ENCODE data around the gene UBR1. TPM values are rescaled to one million over a fixed set of nuclear protein-coding genes. Genes with fewer than 3 reads are reported as not detected.

The UBR1 gene
- total and polyA plus RNA-seq, 2 donors (not counting 1 experiment from before 2014, with no cell fraction given), result 18.2 to 45.6 TPM

DNA sequence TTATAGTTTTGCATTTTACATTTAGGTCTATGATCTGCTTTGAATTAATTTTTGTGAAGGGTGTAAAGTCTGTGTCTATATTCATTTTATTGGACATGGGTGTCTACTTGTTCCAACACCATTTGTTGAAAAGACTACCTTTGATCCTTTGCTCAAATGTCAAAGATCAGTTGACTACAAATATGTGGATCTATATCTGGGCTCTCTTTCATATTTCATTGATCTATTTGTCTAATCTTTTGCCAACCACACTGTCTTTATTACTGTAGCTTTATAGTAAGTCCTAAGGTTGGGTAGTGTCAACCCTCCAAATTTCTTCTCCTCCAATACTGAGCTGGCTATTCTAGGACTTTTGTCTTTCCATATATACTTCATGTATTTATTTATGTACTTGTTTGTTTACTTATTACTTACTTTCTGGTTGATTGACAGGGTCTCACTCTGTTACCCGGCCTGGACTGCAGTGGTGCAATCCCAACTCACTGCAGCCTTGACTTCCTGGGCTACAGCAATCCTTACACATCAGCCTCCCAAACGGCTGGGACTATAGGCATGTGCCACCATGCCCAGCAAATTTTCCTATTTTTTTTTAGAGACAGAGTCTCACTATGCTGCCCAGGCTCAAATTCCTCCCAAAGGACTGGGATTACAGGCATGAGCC, 131.5 kb downstream of the UBR1 start:
- Histone ChIP-seq H3K27ac (ENCODE audit: insufficient read depth, low read length) (no peak overlapping the region), H3K9ac (ENCODE audit: insufficient read depth, low read length) (no peak overlapping the region)

DNA sequence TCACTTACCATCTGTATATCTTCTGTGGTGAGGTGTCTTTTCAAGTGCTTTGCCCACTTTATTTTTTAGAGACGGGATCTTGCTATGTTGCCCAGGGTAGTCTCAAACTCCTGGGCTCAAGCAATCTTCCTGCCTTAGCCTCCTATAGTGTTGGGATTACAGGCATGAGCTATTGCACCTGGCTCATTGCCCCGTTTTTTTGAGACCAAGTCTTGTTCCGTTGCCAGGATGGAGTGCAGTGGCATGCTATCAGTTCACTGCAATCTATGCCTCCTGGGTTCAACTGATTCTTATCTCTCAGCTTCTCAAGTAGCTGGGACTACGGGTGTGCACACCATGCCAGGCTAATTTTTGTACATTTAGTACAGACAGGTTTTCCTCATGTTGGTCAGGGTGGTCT, 132.7 kb downstream of the UBR1 start:
- Histone ChIP-seq H3K27ac (ENCODE audit: insufficient read depth, low read length) (no peak overlapping the region), H3K79me2 (ENCODE audit: control insufficient read depth, insufficient read depth, low read length) (no peaks in the 10 kb centered on the region), H3K9ac (ENCODE audit: insufficient read depth, low read length) (no peak overlapping the region), H3K4me2 (ENCODE audit: extremely low read depth, insufficient read depth, low read length) (no peak overlapping the region), H2AFZ (ENCODE audit: low read length) (no peak overlapping the region), H3K9me3 (ENCODE audit: control insufficient read depth, insufficient read depth, low read depth, low read length) (no peaks in the 10 kb centered on the region), H3K4me3 (replicated peaks in 1 of 4; ENCODE audit: control extremely low read depth in 1 of 4, insufficient read depth in 1 of 4, low read depth in 3 of 4, low read length in 4 of 4) (no peak overlapping the region), H4K20me1 (ENCODE audit: control insufficient read depth, extremely low read depth, insufficient read depth, low read length) (no peaks in the 10 kb centered on the region), H3K4me1 (ENCODE audit: control insufficient read depth, extremely low read depth, insufficient read depth, low read length) (no peaks in the 10 kb centered on the region), H3K36me3 (ENCODE audit: control insufficient read depth, insufficient read depth, low read length) (peaks cover 4% of the 10 kb centered on the region), H3K27me3 (ENCODE audit: control insufficient read depth, insufficient read depth, low read length) (no peaks in the 10 kb centered on the region)
- TF ChIP-seq, protein P1, sequence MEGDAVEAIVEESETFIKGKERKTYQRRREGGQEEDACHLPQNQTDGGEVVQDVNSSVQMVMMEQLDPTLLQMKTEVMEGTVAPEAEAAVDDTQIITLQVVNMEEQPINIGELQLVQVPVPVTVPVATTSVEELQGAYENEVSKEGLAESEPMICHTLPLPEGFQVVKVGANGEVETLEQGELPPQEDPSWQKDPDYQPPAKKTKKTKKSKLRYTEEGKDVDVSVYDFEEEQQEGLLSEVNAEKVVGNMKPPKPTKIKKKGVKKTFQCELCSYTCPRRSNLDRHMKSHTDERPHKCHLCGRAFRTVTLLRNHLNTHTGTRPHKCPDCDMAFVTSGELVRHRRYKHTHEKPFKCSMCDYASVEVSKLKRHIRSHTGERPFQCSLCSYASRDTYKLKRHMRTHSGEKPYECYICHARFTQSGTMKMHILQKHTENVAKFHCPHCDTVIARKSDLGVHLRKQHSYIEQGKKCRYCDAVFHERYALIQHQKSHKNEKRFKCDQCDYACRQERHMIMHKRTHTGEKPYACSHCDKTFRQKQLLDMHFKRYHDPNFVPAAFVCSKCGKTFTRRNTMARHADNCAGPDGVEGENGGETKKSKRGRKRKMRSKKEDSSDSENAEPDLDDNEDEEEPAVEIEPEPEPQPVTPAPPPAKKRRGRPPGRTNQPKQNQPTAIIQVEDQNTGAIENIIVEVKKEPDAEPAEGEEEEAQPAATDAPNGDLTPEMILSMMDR (conservative IDR thresholded peaks at IDR 0.05 in 1 of 2, IDR thresholded peaks at IDR 0.05 in 1 of 2; ENCODE audit: low read depth in 1 of 2, low read length in 2 of 2), result no peak
- no peak for TF ChIP-seq EZH2 (IDR thresholded peaks at IDR 0.05; ENCODE audit: low read length, missing control alignments)
- no peak for DNase-seq (ENCODE audit: low read depth in 2 of 2)

More for the DNA sequence above, 131.5 kb downstream of the UBR1 start:
- Histone ChIP-seq H3K79me2 (ENCODE audit: control insufficient read depth, insufficient read depth, low read length) (no peaks in the 10 kb centered on the region), H3K27me3 (ENCODE audit: control insufficient read depth, insufficient read depth, low read length) (no peaks in the 10 kb centered on the region), H3K4me3 (replicated peaks in 1 of 4; ENCODE audit: control extremely low read depth in 1 of 4, insufficient read depth in 1 of 4, low read depth in 3 of 4, low read length in 4 of 4) (no peak overlapping the region), H4K20me1 (ENCODE audit: control insufficient read depth, extremely low read depth, insufficient read depth, low read length) (no peaks in the 10 kb centered on the region), H3K4me2 (ENCODE audit: extremely low read depth, insufficient read depth, low read length) (no peak overlapping the region), H3K36me3 (ENCODE audit: control insufficient read depth, insufficient read depth, low read length) (peaks cover 4% of the 10 kb centered on the region), H3K4me1 (ENCODE audit: control insufficient read depth, extremely low read depth, insufficient read depth, low read length) (no peaks in the 10 kb centered on the region), H3K9me3 (ENCODE audit: control insufficient read depth, insufficient read depth, low read depth, low read length) (no peaks in the 10 kb centered on the region), H2AFZ (ENCODE audit: low read length) (no peak overlapping the region)
- DNase-seq (ENCODE audit: low read depth in 2 of 2), result no peak
- no peak for TF ChIP-seq EZH2 (IDR thresholded peaks at IDR 0.05; ENCODE audit: low read length, missing control alignments)

DNA sequence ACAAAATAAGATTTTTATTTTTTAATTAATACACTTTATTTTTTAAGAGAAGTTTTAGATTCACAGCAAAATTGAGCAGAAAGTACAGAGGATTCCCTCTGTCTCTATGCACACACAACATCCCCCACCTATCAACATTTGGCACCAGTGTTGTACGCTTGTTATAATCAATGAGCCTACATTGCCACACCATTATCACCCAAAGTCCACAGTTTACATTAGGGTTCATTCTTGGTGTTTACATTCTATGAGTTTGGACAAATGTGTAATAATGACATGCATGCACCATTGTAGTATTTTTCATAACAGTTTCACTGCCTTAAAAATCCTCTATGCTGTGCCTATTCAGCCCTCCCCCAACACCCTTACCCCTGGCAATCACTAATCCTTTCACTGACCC, 134.0 kb downstream of the UBR1 start:
- no peak overlapping the region for H3K27ac ChIP-seq (ENCODE audit: insufficient read depth, low read length)
- H3K4me2 ChIP-seq (ENCODE audit: extremely low read depth, insufficient read depth, low read length), result no peak overlapping the region
- no peaks in the 10 kb centered on the region for H3K27me3 ChIP-seq (ENCODE audit: control insufficient read depth, insufficient read depth, low read length)
- H3K4me3 ChIP-seq (replicated peaks in 1 of 4; ENCODE audit: control extremely low read depth in 1 of 4, insufficient read depth in 1 of 4, low read depth in 3 of 4, low read length in 4 of 4), result no peak overlapping the region
- TF ChIP-seq EZH2 (IDR thresholded peaks at IDR 0.05; ENCODE audit: low read length, missing control alignments), result no peak
- TF ChIP-seq, protein P1 (conservative IDR thresholded peaks at IDR 0.05 in 1 of 2, IDR thresholded peaks at IDR 0.05 in 1 of 2; ENCODE audit: low read depth in 1 of 2, low read length in 2 of 2), result no peak
- H2AFZ ChIP-seq (ENCODE audit: low read length), result no peak overlapping the region
- H3K36me3 ChIP-seq (ENCODE audit: control insufficient read depth, insufficient read depth, low read length), result peaks cover 2% of the 10 kb centered on the region
- no peaks in the 10 kb centered on the region for H3K9me3 ChIP-seq (ENCODE audit: control insufficient read depth, insufficient read depth, low read depth, low read length)
- H3K79me2 ChIP-seq (ENCODE audit: control insufficient read depth, insufficient read depth, low read length), result no peaks in the 10 kb centered on the region
- H4K20me1 ChIP-seq (ENCODE audit: control insufficient read depth, extremely low read depth, insufficient read depth, low read length), result no peaks in the 10 kb centered on the region
- H3K4me1 ChIP-seq (ENCODE audit: control insufficient read depth, extremely low read depth, insufficient read depth, low read length), result no peaks in the 10 kb centered on the region
- H3K9ac ChIP-seq (ENCODE audit: insufficient read depth, low read length), result no peak overlapping the region
- no peak for DNase-seq (ENCODE audit: low read depth in 2 of 2)
